AG04450 (cell line): ENCODE results near the gene DOK6. TPM values are rescaled to one million over a fixed set of nuclear protein-coding genes. Genes with fewer than 3 reads are reported as not detected.

Experiments used
- CTCF ChIA-PET: fragments of 300-600, 350-600 bp; formaldehyde crosslinking; extraction: SDS; loops from one replicate; lab custom pipeline; 2022; ENCODE audit warnings: antibody characterized with exemption, inconsistent platforms; lab: Charles Lee
- POLR2A ChIA-PET: fragments of 350-600 bp; formaldehyde crosslinking; extraction: SDS; loops from one replicate; lab custom pipeline; 2021; ENCODE audit warnings: antibody characterized with exemption, inconsistent platforms; lab: Yijun Ruan, JAX
- DNase-seq: peaks from one replicate; pipeline ENCODE4 v3.0.0-alpha.2; 2011; ENCODE audit warnings: low read depth, low spot score
- H3K27ac ChIP-seq: one replicate; pipeline ENCODE4 v1.5.1; 2012; ENCODE audit warnings: low read depth, low read length, control low read depth
- H3K27me3 ChIP-seq: one replicate; pipeline ENCODE4 v1.6.0; 2012; ENCODE audit warnings: low read length; ENCODE audit not compliant: control insufficient read depth, insufficient read depth
- H3K4me3 ChIP-seq: 2 replicates; pipeline ENCODE4 v1.5.1; 2011; ENCODE audit warnings: mild to moderate bottlenecking, low read depth, low read length, control low read depth
- H3K9me3 ChIP-seq: 2 replicates; pipeline ENCODE4 v1.5.1; 2012; ENCODE audit warnings: low read length; ENCODE audit not compliant: control insufficient read depth, insufficient read depth
- CTCF ChIP-seq: IDR thresholded peaks from 2 replicates; pipeline ENCODE4 v1.5.1; 2011; ENCODE audit warnings: low read depth, low read length, control low read depth, inconsistent platforms
- polyA plus RNA-seq: library from polyadenylated mRNA; depleted of rRNA; stranded (reverse); fragments of >200 nt; gene quantifications from 2 replicates; pipeline ENCODE4 v1.2.3, GENCODE V29; 2011

The DOK6 gene
- polyA plus RNA-seq, 1 experiment = 0.16 TPM

GRCh38 chr18:69727912-69728572 lies 327.4 kb downstream of the DOK6 start:
- CTCF ChIA-PET = no interaction called here
- DNase-seq = no peak
- Histone ChIP-seq H3K27me3 (no peaks in the 10 kb centered on the region), H3K27ac (no peak overlapping the region), H3K4me3 (no peak overlapping the region), H3K9me3 (no peaks in the 10 kb centered on the region)
- POLR2A ChIA-PET = no interaction called here
- TF ChIP-seq CTCF = no peak

GRCh38 chr18:69730664-69731063 lies 330.0 kb downstream of the DOK6 start:
- CTCF ChIA-PET = no interaction called here

DNA sequence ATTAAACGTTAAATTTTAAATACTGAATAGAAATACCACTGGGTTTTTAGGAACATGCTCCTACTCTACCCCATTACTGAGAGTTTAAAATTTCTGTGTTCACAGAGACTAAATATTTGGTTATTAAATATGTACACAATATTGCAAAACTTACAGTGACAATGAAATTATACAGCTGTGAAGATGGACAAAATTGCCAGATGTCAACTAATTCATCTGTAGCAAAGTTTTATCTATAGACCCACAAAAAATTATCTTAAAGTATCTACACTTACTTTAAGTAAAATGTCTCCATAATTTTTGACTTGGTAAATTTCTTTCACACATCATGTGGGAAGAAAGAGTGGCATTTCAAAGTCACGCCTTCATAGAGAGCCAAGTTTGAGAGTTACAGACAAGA lies 333.8 kb downstream of the DOK6 start:
- DNase-seq = no peak
- TF ChIP-seq CTCF = no peak
- no peaks in the 10 kb centered on the region for H3K27me3 ChIP-seq
- ChIA-PET POLR2A (no interaction called here), CTCF (no interaction called here)
- H3K27ac ChIP-seq = no peak overlapping the region
- no peak overlapping the region for H3K4me3 ChIP-seq
- H3K9me3 ChIP-seq = no peaks in the 10 kb centered on the region; the same call in 1 of the 2 replicates

More at GRCh38 chr18:69730664-69731063, 330.0 kb downstream of the DOK6 start:
- POLR2A ChIA-PET = no interaction called here
- Histone ChIP-seq H3K27ac (no peak overlapping the region), H3K27me3 (no peaks in the 10 kb centered on the region), H3K4me3 (no peak overlapping the region), H3K9me3 (no peaks in the 10 kb centered on the region; the same call in 1 of the 2 replicates)
- TF ChIP-seq CTCF = no peak
- no peak for DNase-seq

DNA sequence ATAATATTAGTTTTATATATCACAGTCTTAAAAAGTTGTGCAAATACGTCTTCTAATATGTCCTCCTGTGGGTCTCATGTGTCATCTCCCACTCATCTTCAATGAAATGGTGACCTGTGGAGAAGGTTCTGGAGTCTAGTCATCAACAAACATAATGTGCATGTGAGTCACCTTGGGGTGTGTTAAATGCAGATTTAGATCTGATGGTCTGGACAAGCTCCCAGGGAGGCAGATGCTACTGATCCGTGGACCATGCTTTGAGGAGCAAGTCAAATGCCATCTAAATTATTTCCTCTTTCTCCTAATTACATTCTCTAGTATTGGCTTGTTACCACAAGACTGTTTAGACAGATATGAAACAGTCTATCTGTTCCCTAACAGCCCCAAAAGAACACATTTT lies 336.0 kb downstream of the DOK6 start:
- no peak for TF ChIP-seq CTCF
- H3K27ac ChIP-seq = no peak overlapping the region
- POLR2A ChIA-PET = no interaction called here
- CTCF ChIA-PET = no interaction called here
- DNase-seq = no peak
- no peak overlapping the region for H3K4me3 ChIP-seq
- no peaks in the 10 kb centered on the region; the same call in 1 of the 2 replicates for H3K9me3 ChIP-seq
- H3K27me3 ChIP-seq = no peaks in the 10 kb centered on the region

GRCh38 chr18:69737851-69738250 lies 337.2 kb downstream of the DOK6 start:
- TF ChIP-seq CTCF = no peak
- CTCF ChIA-PET = no interaction called here
- POLR2A ChIA-PET = interaction anchor here (0.6 kb wide), 1 partner anchor 327 kb away, joined by 3 read pairs; no protein-coding TSS in a partner anchor
- Histone ChIP-seq H3K4me3 (no peak overlapping the region), H3K27ac (no peak overlapping the region), H3K9me3 (no peaks in the 10 kb centered on the region; the same call in 1 of the 2 replicates), H3K27me3 (no peaks in the 10 kb centered on the region)
- DNase-seq = no peak
